GM13976 (cell line): ENCODE results near the gene MSX2.

Experiments used
- DNase-seq: peaks from one replicate; pipeline ENCODE4 v3.0.0; 2012; ENCODE audit warnings: low spot score
- CTCF ChIP-seq: IDR thresholded peaks from 2 replicates; pipeline ENCODE4 v1.5.1; 2012; ENCODE audit warnings: borderline replicate concordance, mild to moderate bottlenecking; ENCODE audit not compliant: insufficient read depth; ENCODE audit errors: extremely low read depth, missing control alignments, control extremely low read depth
- in situ Hi-C: fragments of 300-500 bp; cut with MboI; formaldehyde crosslinking; loops from one replicate; pipeline ENCODE4 v1.12.0; 2022; ENCODE audit warnings: low sequenced_read_pairs, mixed read lengths, inconsistent platforms; ENCODE audit not compliant: unreplicated experiment

Gene MSX2

GRCh38 chr5:174741352-174741751 is 17.0 kb downstream of the MSX2 start:
- no peak for DNase-seq
- in situ Hi-C loops = no loop called here
- no peak for TF ChIP-seq CTCF

DNA sequence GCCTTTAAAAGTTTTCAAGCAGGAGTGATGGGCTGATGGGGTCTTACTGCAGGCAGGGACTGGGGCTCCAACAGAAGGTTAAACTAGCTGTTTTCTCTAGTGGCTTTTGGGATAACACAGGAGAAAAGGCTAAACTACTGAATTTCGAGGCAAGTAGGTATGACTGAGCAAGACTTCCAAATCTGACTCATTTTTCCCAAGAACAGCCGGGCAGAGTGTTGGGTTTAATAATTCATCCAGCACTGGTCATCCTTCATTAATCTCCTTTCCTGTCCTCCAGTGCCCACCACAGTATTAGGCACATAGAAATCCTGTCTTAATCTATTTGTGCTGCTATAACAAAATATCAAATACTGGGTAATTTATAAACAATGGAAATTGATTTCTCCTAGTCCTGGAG is 20.5 kb downstream of the MSX2 start:
- no peak for DNase-seq
- in situ Hi-C loops = no loop called here
- no peak for TF ChIP-seq CTCF

GRCh38 chr5:174745590-174746103 is 21.3 kb downstream of the MSX2 start:
- no peak for DNase-seq
- in situ Hi-C loops = no loop called here
- no peak for TF ChIP-seq CTCF

- in situ Hi-C loops = no loop called here
- no peak for DNase-seq
- TF ChIP-seq CTCF = no peak
Observed at GRCh38 chr5:174750711-174751110, 26.3 kb downstream of the MSX2 start.

GRCh38 chr5:174751154-174752000 is 27.0 kb downstream of the MSX2 start:
- no peak for TF ChIP-seq CTCF
- no peak for DNase-seq
- in situ Hi-C loops = no loop called here

GRCh38 chr5:174752121-174752520 is 27.7 kb downstream of the MSX2 start:
- TF ChIP-seq CTCF = no peak
- no peak for DNase-seq
- in situ Hi-C loops = no loop called here

GRCh38 chr5:174755106-174755505 is 30.7 kb downstream of the MSX2 start:
- no peak for DNase-seq
- no peak for TF ChIP-seq CTCF
- in situ Hi-C loops = no loop called here
